ENCODE results near the gene CDH1.

DNA sequence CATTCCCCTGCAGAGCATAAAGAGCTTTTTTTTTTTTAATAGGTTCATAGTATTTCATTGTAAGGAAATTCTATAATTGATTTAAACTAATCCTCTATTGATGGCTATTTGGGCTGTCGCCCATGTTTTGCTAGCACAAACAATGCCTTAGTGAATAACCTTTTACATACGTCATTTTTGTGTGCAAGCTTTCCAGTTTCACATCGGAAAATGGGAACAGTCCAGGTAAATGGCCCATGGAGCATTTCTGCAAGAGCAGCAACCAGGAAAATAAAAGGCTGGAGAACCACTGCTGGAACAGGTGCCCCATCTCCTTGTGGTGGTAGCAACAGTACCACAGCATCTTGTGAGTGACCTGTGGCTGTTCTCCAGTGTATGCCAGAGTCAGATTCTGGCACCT lies 48.6 kb downstream of the CDH1 start:
- TF ChIP-seq, protein P1, sequence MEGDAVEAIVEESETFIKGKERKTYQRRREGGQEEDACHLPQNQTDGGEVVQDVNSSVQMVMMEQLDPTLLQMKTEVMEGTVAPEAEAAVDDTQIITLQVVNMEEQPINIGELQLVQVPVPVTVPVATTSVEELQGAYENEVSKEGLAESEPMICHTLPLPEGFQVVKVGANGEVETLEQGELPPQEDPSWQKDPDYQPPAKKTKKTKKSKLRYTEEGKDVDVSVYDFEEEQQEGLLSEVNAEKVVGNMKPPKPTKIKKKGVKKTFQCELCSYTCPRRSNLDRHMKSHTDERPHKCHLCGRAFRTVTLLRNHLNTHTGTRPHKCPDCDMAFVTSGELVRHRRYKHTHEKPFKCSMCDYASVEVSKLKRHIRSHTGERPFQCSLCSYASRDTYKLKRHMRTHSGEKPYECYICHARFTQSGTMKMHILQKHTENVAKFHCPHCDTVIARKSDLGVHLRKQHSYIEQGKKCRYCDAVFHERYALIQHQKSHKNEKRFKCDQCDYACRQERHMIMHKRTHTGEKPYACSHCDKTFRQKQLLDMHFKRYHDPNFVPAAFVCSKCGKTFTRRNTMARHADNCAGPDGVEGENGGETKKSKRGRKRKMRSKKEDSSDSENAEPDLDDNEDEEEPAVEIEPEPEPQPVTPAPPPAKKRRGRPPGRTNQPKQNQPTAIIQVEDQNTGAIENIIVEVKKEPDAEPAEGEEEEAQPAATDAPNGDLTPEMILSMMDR (IDR thresholded peaks at IDR 0.05): no peak
- TF ChIP-seq POLR2A (IDR thresholded peaks at IDR 0.05): no peak

All from adrenal gland (tissue), 5 donors.